ENCODE results near the gene ABHD15. TPM values are rescaled to one million over a fixed set of nuclear protein-coding genes. Genes with fewer than 3 reads are reported as not detected.
A peak's percentile ranks its signal among the peaks of the same experiment; 100 is the strongest.

ABHD15 gene
- total and polyA plus RNA-seq, 2 donors from 2014 or later: 8.9 to 9.8 TPM

- TF ChIP-seq CTCF (IDR thresholded peaks at IDR 0.05; ENCODE audit: borderline replicate concordance, extremely low read depth, insufficient read depth): no peak
- no peak overlapping the region for H3K27ac ChIP-seq (ENCODE audit: low read depth in 2 of 2, low read length in 2 of 2)
Measured at GRCh38 chr17:29612404-29613280, 45.8 kb upstream of the ABHD15 start.

GRCh38 chr17:29612094-29612403, 45.2 kb upstream of the ABHD15 start:
- TF ChIP-seq CTCF (IDR thresholded peaks at IDR 0.05; ENCODE audit: borderline replicate concordance, extremely low read depth, insufficient read depth): no peak
- H3K36me3 ChIP-seq (ENCODE audit: control insufficient read depth in 2 of 3, insufficient read depth in 3 of 3, low read length in 3 of 3): no peaks in the 10 kb centered on the region
- H3K27me3 ChIP-seq (ENCODE audit: control insufficient read depth, insufficient read depth, low read length): peaks cover 9% of the 10 kb centered on the region
- FAIRE-seq: no peak
- DNase-seq: peak in 1 of 5 donors; percentile 60
- H3K4me1 ChIP-seq (ENCODE audit: control insufficient read depth in 2 of 3, insufficient read depth in 2 of 3, low read depth in 1 of 3, low read length in 3 of 3): peaks cover 0 to 21% (median 12%) of the 10 kb centered on the region in 3 donors
- H3K27ac ChIP-seq (ENCODE audit: low read depth in 2 of 2, low read length in 2 of 2): no peak overlapping the region
- intact Hi-C loops (cut with DNase I): no loop called here
- H3K9ac ChIP-seq (ENCODE audit: low read length in 3 of 3): no peak overlapping the region
- no peaks in the 10 kb centered on the region for H3K9me3 ChIP-seq (ENCODE audit: control insufficient read depth in 2 of 3, insufficient read depth in 1 of 3, low read length in 3 of 3)
- H3K4me3 ChIP-seq (ENCODE audit: low read length in 3 of 3): no peak overlapping the region

More at GRCh38 chr17:29612404-29613280, 45.8 kb upstream of the ABHD15 start:
- no peak overlapping the region for H3K9ac ChIP-seq (ENCODE audit: low read length in 3 of 3)
- no peaks in the 10 kb centered on the region for H3K9me3 ChIP-seq (ENCODE audit: control insufficient read depth in 2 of 3, insufficient read depth in 1 of 3, low read length in 3 of 3)
- intact Hi-C loops (cut with DNase I): no loop called here
- H3K36me3 ChIP-seq (ENCODE audit: control insufficient read depth in 2 of 3, insufficient read depth in 3 of 3, low read length in 3 of 3): no peaks in the 10 kb centered on the region
- peak in 4 of 5 donors; percentile 29 to 83 (median 53) for DNase-seq
- FAIRE-seq: no peak
- H3K27me3 ChIP-seq (ENCODE audit: control insufficient read depth, insufficient read depth, low read length): peaks cover 15% of the 10 kb centered on the region
- H3K4me3 ChIP-seq (ENCODE audit: low read length in 3 of 3): no peak overlapping the region
- H3K4me1 ChIP-seq (ENCODE audit: control insufficient read depth in 2 of 3, insufficient read depth in 2 of 3, low read depth in 1 of 3, low read length in 3 of 3): peaks cover 0 to 27% (median 17%) of the 10 kb centered on the region in 3 donors

- no peak overlapping the region for H3K9ac ChIP-seq (ENCODE audit: low read length in 3 of 3)
- no peak overlapping the region for H3K27ac ChIP-seq (ENCODE audit: low read depth in 2 of 2, low read length in 2 of 2)
- no peaks in the 10 kb centered on the region for H3K36me3 ChIP-seq (ENCODE audit: control insufficient read depth in 2 of 3, insufficient read depth in 3 of 3, low read length in 3 of 3)
- no peaks in the 10 kb centered on the region for H3K9me3 ChIP-seq (ENCODE audit: control insufficient read depth in 2 of 3, insufficient read depth in 1 of 3, low read length in 3 of 3)
- no peak for TF ChIP-seq CTCF (IDR thresholded peaks at IDR 0.05; ENCODE audit: borderline replicate concordance, extremely low read depth, insufficient read depth)
- DNase-seq (no peak), FAIRE-seq (no peak)
- H3K4me1 ChIP-seq (ENCODE audit: control insufficient read depth in 2 of 3, insufficient read depth in 2 of 3, low read depth in 1 of 3, low read length in 3 of 3): peaks cover 0 to 16% (median 10%) of the 10 kb centered on the region in 3 donors
- intact Hi-C loops (cut with DNase I): no loop called here
- H3K4me3 ChIP-seq (ENCODE audit: low read length in 3 of 3): no peak overlapping the region
- peaks cover 5% of the 10 kb centered on the region for H3K27me3 ChIP-seq (ENCODE audit: control insufficient read depth, insufficient read depth, low read length)
Measured at GRCh38 chr17:29611351-29612093, 44.7 kb upstream of the ABHD15 start.

Data from kidney (tissue), 14 donors.